Left lobe of liver (tissue), 2 donors: Measurements from ENCODE around the gene IGLL1. TPM values are rescaled to one million over a fixed set of nuclear protein-coding genes. Genes with fewer than 3 reads are reported as not detected.
A peak's percentile ranks its signal among the peaks of the same experiment; 100 is the strongest.
"Not testable (repeated sequence)": the region's sequence is repeated elsewhere in the genome, so short reads cannot be mapped to it uniquely, and the experiment has no call there.

Source experiments
- ATAC-seq: fragments of 200-7000 bp; cut with Tn5 transposase; one replicate; pipeline ENCODE4 v1.9.1; 2020; ENCODE audit warnings: mild to moderate bottlenecking, moderate library complexity
- DNase-seq: peaks from one replicate; pipeline ENCODE4 v3.0.0-alpha.2; 2020; ENCODE audit warnings: low spot score
- total RNA-seq: library from RNA; stranded (reverse); gene quantifications from one replicate; pipeline ENCODE4 v1.2.1, GENCODE V29; 2021
- donor health status: DM: no; HTN: no; CAD: no; lungs with moderate emphysema.
- donor health status: DM: no; HTN: yes; CAD: no.

The IGLL1 gene
- total RNA-seq, 1 donor from 2014 or later, result not detected

DNA sequence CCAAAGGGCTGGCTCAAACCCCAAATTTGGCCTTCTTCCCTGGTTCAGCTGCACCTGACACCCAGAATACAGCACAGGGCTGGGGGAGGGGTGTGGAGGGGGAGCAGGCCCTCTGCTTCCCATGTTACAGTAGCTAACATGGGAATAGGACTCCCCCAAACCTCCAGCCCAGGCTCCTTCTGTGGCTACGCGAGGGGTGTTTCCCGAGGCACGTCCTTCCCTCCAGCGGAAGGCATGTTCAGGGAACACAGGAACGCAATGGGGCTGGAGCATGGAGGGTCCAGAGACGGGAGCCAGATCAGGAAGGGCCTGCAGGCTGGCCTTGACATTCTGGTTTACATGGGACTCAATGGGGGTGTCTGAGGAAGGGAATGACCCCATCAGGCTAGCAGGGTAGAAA lies 11.8 kb upstream of the IGLL1 start:
- ATAC-seq (no peak), DNase-seq (no peak)

DNA sequence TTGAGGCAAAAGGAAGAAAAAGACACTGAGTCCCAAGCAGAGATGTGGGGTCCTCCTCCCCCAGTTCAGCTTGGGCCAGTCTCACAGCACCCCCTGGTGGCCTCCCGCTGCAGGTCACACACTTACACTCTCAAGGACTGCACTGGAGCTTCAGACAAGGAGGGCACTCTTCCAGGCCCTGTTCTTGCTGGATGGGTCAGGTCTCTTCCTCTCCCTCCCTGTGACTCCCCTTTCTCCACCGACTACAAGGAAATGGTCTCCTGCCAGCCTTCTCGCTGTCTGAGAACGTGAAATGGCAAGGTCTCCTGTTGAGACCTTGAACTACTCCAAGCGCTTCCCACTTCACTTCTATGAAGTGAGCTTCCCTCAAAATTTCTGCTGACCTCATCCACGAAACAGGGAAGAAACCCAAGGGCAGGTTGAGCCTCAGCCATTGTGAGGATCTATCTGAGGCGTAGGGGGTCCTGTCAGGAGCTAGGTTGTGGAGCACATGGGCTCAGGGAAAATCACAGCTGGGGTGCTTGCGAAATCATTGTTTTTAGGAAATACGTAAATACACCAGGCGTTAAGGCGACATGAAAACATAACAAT lies 11.2 kb upstream of the IGLL1 start:
- peak; percentile 90 for ATAC-seq
- peak; percentile 58 for DNase-seq

DNA sequence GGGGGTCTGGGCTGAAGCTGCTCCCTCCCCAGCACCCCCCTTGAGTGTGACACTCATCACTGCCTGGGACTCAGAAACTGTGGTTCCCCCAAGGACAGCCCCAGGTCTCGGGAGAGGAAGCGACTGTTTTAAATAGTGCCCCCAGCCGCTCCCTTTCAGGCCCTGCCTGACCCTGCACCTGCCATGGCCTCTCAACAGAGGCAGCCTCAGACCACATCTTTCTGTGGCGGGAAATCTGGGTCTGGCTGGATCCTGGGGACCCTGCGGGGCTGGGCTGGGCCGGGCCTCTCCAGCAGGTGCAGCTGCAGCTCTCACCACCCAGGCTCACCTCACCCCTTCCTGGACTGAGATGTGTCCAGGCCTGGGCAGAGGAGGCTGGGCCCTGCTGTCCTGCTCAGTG lies 3.7 kb upstream of the IGLL1 start:
- no peak for ATAC-seq

DNA sequence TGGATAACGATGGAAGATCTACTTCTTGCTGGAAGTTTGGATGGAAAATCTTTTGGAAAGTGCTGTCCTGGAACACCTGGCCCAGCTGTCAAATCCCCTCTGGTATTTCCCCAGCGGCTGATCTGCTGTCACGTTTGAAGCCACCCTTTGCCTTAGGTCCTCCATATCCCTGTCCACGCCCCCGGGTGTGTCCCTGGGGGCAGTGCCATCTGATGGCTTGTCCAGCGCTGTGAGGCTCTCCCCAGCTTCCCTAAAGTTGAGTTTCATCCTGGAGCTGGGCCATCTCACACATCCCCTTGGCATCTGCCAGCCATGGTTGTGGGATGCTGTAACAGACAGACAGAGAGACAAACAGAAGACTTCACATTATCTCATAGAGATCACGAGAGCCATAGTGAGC lies 3.1 kb upstream of the IGLL1 start:
- DNase-seq, result no peak
- ATAC-seq, result no peak

More for the DNA sequence above, 3.7 kb upstream of the IGLL1 start:
- no peak for DNase-seq

DNA sequence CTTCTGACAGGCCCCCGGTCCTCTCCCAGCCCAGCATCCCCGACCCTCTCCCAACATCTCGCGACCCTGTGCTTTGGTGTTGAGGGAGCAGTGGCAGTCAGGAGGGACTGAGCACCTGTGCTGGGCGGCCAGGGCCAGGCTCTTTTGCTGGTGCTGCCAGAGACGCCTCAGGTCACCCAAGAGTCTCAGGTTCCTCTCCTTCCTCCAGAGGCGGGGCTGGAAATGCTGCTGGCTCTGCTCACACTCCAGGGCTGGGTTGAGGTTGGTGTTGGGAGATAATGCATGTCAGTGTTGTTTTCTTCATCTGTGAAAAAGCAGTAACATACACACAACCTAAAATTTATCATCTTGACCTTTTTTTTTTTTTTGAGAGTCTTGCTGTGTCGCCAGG lies 1.2 kb upstream of the IGLL1 start:
- ATAC-seq (no peak), DNase-seq (no peak)

DNA sequence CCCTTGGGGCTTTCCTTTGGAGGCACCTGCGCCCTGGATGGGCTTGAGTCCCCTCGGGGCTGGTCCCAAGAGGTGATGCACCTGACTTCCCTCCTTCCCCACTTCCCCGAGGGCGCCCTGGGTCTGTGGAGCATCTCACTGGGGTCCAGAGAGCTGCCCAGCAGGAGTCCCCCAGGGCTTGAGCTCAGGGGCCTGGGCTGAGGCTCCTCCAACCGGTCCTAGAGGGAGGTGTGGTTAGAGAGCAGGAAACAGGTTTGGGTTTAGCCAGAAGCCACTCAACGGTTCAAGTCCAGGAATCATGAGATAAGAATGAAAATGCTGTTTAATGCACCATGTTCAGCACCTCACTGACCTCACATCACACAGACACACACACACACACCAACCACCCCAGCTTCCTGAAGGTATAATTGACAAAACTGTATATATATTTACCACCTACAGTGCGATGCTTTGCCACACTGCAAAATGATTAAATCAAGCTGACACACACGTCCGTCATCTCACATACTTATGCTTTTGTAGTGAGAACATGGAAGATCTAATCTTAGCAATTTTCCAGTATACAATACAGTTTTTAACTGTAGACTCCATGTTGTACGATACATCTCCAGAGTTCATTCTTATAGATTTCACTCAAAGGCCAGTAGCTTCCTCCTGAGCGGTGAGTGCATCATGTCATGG lies 628 bp upstream of the IGLL1 start:
- ATAC-seq (no peak), DNase-seq (no peak)

DNA sequence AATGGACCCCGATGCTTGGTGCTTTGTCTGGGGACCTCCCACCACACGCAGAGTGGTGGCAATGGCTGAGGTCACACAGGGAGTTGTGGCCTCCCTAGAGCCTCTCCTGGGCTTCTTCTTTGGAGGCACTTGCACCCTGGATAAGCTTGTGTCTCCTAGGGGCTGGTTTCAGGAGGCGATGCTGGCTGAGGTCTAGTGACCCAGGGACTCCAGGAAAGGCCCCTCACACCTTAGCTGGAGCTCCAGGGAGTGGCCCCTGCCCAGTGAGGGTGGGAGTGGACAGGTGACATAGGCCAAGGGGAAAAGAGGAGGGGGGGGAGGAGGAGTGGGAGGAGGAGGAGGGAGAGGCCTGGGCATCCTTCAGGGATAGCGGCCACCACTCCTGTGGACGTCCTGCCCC lies 810 bp downstream of the IGLL1 start:
- ATAC-seq, result no peak

DNA sequence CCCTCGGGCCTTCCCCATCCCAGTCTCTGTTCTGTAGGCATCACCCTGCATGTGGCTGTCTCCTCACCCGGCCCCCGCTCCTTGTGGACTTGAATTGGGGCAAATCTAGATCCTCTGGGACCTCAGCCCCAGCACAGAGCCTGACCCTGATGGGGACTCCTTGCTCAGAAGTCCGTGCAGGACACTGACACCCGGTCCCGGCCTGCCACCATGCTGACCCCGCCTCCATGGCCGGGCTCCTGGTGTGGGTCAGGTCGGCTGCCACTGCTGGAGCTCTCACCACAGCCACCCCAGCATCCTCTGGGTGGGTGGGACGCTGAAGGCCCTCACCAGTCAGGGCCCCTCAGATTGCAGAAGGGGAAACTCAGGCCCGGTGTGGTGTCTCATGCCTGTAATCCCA lies 1.8 kb downstream of the IGLL1 start:
- ATAC-seq (no peak), DNase-seq (no peak)

More for the DNA sequence above, 810 bp downstream of the IGLL1 start:
- DNase-seq, result no peak

DNA sequence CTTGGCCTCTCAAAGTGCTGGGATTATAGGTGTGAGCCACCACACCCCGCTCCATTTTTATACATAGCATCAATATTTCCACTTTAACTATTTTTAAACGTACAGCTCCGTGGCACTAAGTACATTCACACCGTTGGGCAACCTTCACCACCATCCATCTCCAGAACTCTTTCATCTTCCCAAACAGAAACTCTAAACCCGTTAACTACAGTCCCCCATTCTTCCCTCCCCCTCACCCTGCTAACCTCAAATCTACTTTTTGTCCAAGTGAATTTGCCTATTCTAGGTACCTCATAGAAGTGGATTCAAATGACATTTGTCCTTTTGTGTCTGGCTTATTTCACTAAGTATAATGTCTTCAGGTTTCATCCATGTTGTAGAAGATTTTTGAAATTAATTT lies 3.4 kb downstream of the IGLL1 start:
- no peak for DNase-seq
- ATAC-seq, result no peak

DNA sequence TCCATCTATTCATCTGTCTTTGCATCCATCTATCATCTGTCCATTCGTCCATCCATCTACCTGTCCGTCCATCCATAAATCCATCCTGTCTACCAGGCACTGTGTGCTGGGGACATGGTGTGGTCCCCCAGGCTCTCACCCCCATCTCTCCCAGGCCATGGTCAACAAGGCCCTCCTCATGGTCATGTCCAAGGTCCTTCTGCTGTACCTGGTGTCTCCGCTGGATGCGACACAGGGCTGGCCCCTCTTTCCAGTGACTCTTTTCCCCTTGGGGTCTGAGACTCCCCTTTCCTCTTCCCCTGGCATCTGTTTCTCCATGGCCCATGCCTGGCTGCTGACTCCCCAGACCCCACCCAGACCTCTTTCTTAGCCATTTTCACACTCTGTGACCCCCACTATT lies 4.5 kb downstream of the IGLL1 start:
- ATAC-seq (no peak), DNase-seq (no peak)

DNA sequence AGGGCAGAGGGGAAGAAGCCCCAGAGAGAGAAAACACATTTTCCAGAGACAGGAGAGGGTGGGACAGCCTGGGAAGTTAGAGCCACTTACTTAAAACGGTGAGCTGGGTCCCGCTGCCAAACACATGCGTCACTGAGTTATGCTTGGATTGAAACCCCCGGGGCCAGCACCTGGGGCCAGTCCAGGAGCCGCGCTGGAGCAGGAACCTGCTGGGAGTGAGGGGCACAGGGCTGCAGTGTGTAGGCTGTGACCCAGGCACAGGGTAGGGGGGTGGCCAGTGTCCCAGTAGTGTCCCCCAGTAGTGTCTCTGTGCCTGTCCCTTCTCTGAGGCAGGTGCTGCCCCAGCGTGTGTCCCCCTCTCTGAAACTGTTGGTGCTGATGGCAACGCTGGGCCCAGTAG lies 5.2 kb downstream of the IGLL1 start:
- no peak for ATAC-seq
- DNase-seq, result no peak

DNA sequence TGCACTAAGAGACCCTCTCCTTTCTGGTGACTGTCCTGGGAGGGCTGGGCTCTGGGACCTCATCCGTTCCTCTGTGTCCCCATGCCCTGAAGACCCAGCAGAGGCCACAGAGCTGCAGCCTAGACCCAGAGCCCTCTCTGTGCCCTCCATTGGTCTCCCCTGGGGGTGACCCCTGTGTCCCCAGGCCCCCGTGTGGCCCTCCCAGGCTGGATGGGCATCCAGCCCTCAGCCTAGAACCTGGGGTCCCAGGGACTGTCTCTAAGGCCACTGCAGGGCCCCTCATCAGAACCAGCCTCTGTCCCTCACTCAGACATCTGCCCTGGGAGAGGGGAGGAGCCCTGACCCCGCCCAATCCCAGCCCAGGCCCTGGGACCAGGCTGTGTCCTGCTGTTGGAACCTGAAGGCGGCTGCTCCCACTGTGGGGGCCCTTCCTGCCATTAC lies 5.7 kb downstream of the IGLL1 start:
- DNase-seq (no peak), ATAC-seq (no peak)

DNA sequence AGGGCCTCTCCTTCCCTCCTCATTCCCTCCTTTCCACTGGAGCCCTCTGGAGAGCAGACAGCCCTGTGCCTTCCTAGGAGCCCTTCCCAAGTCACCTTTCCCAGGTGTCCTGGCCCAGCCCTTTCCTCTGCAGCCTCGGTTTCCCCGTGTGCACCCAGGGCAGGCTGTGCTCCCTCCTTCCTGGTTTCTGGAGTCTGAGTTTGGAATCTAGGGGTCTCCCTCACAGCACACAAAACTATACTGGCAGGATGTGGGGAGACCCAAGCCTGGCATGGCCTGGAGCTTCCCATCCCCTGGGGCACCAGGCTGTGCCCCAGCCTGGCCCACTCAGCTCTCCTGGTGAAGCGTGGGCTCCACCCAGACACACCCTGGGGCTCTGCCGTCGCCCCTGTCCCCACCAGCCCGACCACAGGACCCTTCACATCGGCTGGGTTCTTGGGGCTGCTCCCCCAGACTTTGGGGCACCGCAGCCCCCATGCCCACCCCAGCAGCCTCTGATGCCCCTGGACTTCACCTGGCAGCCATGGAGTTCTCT lies 6.3 kb downstream of the IGLL1 start:
- not testable (repeated sequence) for DNase-seq, ATAC-seq

DNA sequence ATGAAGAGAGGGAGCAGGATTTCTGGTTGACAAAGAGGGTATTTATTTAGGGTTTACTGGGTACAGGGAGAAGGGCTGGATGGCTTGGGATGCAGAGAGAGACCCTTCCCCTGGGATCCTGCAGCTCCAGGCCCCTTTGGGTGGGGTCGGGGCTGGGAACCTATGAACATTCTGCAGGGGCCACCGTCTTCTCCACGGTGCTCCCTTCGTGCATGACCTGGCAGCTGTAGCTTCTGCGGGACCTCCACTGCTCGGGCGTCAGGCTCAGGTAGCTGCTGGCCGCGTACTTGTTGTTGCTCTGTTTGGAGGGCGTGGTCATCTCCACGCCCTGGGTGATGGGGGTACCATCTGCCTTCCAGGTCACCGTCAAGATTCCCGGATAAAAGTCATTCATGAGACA lies 7.0 kb downstream of the IGLL1 start:
- ATAC-seq, DNase-seq: not testable (repeated sequence)

DNA sequence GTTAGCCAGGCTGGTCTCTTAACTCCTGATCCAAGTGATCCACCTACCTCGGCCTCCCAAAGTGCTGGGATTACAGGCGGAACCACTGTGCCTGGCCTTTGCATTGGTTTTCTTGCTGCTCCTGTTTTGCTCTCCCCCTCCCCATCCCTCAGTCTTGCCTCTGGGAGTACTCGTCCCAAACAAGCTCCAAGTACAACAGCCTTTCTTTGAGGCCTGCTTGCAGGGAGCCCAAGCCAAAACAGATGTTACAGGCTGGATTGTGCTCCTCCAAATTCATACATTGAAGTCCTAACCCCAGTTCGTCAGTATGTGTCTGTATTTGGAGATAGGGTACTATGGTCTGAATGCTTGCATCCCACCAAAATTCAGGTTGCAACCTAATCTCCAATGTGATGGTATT lies 8.6 kb downstream of the IGLL1 start:
- DNase-seq (no peak), ATAC-seq (no peak)

DNA sequence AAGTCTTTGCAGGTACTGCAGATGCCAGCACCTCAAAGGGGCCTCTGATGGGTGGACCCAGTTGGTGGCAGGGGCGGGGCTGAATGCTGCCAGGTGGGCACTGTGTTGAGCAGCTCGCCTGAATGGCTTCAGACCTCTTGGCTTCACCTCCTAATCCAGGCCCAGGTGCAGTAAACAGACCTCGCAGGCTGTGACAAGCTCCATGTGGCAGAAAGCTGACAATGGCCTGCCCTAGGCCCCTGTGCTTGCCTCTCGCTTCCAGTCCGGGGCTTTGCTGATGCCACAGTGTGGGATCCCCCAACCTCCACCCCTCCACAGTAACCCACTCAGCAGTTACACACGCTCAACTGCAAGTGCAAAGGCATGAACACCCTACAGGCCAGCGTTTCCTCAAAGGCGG lies 9.4 kb downstream of the IGLL1 start:
- ATAC-seq, result no peak
- no peak for DNase-seq

DNA sequence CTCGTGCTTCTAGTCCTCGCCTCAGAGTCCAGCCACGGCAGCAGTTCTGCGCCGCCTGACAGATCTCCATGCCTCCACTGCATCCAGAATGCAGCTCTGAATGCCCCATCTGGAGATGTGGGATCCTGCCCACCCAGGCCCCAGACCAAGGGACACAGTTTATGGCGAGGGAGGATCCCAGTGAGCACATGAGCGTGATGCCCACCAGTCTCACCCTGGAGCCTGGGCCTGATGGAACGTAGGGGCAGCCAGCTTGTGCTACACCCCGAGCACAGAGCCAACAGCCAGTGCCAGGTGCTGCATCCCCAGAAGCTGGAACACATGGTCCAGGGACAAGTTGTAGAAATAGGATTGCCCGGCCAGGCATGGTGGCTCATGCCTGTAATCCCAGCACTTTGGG lies 10.4 kb downstream of the IGLL1 start:
- no peak for DNase-seq

DNA sequence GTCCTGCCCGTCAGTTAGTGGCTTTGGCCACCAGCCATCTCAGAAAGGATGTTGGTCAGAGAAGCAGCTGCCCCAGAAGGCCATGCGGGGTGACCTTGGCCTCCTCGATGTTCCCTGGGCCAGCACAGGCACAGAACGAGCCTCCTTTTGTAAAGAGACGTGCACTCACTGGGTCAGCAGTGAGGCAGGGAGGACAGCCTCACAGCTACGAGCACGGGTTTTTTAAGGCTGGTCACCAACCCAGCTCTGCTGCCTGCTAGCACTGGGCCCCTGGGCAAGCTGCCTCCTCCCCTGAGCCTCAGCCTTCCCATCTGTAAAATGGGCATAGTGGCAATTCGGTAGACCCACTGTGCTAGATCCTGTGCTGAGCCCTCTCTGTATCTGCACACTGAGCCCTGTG lies 10.8 kb downstream of the IGLL1 start:
- DNase-seq (no peak), ATAC-seq (no peak)

More for the DNA sequence above, 10.4 kb downstream of the IGLL1 start:
- ATAC-seq, result no peak

DNA sequence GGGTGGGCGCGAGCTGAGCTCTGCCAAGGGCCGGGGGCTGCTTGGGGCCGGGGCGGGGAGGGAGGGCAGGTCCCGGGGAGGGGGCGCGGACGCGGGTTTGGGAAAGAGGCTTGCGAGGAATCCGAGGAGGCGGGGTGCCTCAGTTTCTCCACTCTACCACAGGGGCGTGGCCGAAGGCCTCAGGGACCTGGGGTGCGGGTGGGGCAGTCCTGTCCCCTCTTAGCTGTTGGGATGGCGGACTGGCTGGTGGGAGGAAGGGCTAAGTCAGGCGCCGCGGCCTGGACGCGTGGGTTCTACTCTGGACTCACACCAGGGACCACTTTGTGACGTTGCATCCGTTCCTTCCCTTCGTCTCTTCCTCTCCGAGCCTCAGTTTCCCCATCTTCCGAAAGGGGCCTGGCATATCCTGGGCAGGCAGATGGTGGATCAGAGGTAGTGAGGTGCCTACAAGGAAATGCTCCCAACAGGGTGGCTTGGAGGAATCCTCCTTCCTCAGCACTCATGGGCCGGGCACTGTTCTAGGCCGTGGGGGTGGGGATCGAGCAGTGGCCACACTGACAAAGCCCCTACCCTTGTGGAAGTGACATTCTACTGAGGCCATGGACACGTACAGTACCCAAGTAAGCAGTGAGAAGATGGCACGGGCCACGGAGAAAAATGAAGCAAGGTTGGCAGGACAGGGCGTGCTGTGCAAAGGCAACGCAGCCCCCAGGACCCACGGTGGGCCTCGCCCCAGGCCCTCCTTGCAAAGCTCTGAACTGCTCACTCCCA lies 13.2 kb downstream of the IGLL1 start:
- no peak for DNase-seq
- no peak for ATAC-seq

DNA sequence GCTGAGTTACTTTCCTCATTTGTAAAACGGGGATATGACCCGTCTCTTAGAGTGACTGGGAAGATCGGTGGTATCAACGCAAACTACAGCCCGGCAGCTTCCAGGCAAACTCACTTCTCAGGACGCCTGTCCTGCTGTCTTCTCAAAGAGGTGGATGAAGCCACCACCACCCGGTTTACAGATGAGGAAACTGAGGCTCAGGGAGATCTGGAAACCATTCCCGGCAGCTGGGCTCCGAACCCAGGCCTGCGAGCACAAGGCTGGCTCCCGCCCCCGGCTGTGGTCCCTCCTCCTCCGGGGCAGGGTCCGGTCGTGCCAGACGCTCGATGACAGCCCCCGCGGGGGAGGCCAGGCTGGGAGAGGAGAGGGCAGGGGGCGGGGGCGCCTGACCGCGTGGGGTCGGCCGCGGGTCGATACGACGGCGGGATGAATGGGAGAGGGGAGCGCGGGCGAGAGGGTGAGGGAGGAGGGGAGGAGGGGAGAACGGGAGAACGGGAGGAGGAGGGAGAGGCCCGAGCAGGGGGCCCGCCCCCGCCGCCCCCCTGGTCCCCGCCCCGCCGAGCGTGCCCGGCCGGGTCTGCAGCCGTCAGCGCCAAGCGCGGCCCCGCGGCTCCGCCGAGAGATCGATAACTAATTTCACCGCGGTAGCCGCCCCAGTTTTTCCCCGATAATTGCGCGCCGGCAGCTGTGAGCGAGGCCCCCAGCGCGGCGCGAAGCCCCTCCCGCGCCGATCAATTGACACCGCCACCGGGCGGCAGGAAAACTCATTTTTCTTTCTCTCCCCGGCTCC lies 14.0 kb downstream of the IGLL1 start:
- ATAC-seq (peak; percentile 57), DNase-seq (no peak)

DNA sequence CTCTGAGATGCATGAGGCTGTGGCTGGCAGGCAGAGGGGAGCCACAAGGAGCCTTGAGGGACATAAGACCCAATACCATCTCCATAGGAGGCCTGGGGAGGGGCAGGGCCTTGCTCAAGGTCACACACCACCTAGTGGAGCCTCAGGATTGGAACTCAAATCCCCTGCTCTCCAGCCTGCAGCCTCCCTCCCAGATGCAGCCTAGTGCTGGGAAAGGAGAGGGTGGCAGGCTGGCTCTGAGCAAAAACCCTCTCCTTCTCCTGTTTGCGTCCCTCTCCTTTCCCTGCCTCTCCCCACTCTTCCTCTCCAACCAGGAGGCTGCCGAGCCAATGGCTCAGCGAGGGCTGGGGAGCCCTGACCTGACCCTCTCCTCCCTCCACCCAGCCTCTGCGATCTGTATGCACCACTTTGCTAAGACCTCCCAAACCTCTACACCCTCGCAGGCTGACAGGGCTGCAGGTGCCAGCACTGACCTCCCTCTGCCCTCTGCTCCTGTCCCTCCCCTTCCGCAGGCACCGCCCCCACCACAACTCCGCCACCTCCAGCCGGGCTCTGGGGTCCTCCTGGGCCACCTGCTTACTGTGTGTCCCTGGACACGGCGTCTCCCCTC lies 14.7 kb downstream of the IGLL1 start:
- ATAC-seq, result peak; percentile 74
- no peak for DNase-seq
